ENCODE results near the gene GNA14.

Gene GNA14

DNA sequence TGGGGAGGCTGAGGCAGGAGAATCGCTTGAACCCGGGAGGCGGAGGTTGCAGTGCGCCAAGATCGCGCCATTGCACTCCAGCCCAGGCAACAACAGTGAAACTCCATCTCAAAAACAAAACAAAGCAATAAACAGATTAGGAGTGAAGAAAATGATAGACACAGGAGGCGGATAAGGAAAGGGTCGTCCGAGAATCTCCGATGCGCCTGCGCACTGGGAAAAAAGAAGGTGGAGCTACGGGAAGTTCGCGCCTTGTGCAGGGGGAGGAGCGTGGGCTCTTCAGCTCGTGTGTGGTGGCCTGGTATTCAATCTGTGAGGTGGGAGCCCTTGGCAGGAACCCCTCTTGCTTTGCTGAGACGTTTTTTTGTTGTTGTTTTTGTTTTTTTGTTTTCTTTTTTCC is 47.3 kb downstream of the GNA14 start:
- TF ChIP-seq, protein P1, sequence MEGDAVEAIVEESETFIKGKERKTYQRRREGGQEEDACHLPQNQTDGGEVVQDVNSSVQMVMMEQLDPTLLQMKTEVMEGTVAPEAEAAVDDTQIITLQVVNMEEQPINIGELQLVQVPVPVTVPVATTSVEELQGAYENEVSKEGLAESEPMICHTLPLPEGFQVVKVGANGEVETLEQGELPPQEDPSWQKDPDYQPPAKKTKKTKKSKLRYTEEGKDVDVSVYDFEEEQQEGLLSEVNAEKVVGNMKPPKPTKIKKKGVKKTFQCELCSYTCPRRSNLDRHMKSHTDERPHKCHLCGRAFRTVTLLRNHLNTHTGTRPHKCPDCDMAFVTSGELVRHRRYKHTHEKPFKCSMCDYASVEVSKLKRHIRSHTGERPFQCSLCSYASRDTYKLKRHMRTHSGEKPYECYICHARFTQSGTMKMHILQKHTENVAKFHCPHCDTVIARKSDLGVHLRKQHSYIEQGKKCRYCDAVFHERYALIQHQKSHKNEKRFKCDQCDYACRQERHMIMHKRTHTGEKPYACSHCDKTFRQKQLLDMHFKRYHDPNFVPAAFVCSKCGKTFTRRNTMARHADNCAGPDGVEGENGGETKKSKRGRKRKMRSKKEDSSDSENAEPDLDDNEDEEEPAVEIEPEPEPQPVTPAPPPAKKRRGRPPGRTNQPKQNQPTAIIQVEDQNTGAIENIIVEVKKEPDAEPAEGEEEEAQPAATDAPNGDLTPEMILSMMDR (conservative IDR thresholded peaks at IDR 0.05; ENCODE audit: low read depth, low read length): no peak
- H4K20me1 ChIP-seq (ENCODE audit: insufficient read depth): no peaks in the 10 kb centered on the region

DNA sequence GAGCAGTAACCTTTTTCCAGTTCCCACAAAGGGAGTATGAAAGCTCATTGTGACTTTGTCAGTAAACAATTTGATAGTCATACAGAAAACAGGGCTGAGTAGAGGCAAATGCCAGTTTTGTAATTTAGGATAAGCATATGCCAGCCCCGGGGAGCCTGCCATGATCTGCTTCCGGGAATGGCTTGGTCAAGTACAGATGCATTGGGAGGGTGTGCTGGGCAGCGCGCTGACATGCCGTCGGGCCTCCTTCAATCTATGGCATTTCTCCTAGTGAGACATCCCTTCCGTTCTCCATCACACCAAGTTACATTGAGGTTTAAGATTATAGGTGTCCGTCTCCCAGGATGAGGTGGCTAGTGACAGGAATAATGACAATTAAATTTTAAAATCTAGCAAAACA is 48.6 kb downstream of the GNA14 start:
- Histone ChIP-seq H3K9ac (no peak overlapping the region), H2AFZ (ENCODE audit: low read depth) (no peak overlapping the region), H3K27ac (no peak overlapping the region), H3K79me2 (ENCODE audit: insufficient read depth, low read depth) (no peaks in the 10 kb centered on the region), H3K4me1 (ENCODE audit: low read depth, poor library complexity, severe bottlenecking) (no peaks in the 10 kb centered on the region), H3K27me3 (ENCODE audit: insufficient read depth, low read depth) (no peaks in the 10 kb centered on the region), H3K4me2 (no peak overlapping the region), H3K4me3 (IDR thresholded peaks at IDR 0.05; ENCODE audit: insufficient read depth, low read depth, low read length) (no peak overlapping the region), H3K36me3 (ENCODE audit: insufficient read depth) (no peaks in the 10 kb centered on the region), H4K20me1 (ENCODE audit: insufficient read depth) (no peaks in the 10 kb centered on the region)
- TF ChIP-seq, protein P1 (conservative IDR thresholded peaks at IDR 0.05; ENCODE audit: low read depth, low read length): no peak

More for the DNA sequence above, 47.3 kb downstream of the GNA14 start:
- Histone ChIP-seq H3K27me3 (ENCODE audit: insufficient read depth, low read depth) (no peaks in the 10 kb centered on the region), H2AFZ (ENCODE audit: low read depth) (no peak overlapping the region), H3K9ac (no peak overlapping the region), H3K4me1 (ENCODE audit: low read depth, poor library complexity, severe bottlenecking) (no peaks in the 10 kb centered on the region), H3K27ac (no peak overlapping the region), H3K4me2 (no peak overlapping the region), H3K79me2 (ENCODE audit: insufficient read depth, low read depth) (no peaks in the 10 kb centered on the region), H3K36me3 (ENCODE audit: insufficient read depth) (no peaks in the 10 kb centered on the region), H3K4me3 (IDR thresholded peaks at IDR 0.05; ENCODE audit: insufficient read depth, low read depth, low read length) (no peak overlapping the region)

DNA sequence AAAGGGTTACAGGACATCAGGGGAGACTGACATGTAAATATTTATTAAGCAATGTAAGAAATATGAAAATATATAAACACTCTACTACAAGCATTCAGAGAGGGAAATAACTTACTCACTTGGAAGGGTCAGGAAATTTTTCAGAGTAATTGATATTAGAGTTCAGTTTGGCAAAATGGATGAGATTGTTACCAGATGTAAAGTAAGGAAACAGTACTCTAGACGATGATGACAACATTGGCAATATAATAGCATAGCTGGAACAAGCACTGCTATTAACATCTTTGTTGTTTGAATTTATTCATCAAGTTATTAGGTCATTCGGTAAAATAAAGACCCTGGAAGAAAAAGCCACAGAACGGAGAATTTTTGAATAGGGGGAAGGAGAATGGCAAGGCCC is 49.1 kb downstream of the GNA14 start:
- Histone ChIP-seq H3K4me2 (no peak overlapping the region), H3K4me1 (ENCODE audit: low read depth, poor library complexity, severe bottlenecking) (no peaks in the 10 kb centered on the region), H3K27me3 (ENCODE audit: insufficient read depth, low read depth) (no peaks in the 10 kb centered on the region), H3K36me3 (ENCODE audit: insufficient read depth) (no peaks in the 10 kb centered on the region), H2AFZ (ENCODE audit: low read depth) (no peak overlapping the region), H4K20me1 (ENCODE audit: insufficient read depth) (no peaks in the 10 kb centered on the region), H3K4me3 (IDR thresholded peaks at IDR 0.05; ENCODE audit: insufficient read depth, low read depth, low read length) (no peak overlapping the region), H3K79me2 (ENCODE audit: insufficient read depth, low read depth) (no peaks in the 10 kb centered on the region), H3K27ac (no peak overlapping the region), H3K9ac (no peak overlapping the region)
- TF ChIP-seq, protein P1 (conservative IDR thresholded peaks at IDR 0.05; ENCODE audit: low read depth, low read length): no peak

DNA sequence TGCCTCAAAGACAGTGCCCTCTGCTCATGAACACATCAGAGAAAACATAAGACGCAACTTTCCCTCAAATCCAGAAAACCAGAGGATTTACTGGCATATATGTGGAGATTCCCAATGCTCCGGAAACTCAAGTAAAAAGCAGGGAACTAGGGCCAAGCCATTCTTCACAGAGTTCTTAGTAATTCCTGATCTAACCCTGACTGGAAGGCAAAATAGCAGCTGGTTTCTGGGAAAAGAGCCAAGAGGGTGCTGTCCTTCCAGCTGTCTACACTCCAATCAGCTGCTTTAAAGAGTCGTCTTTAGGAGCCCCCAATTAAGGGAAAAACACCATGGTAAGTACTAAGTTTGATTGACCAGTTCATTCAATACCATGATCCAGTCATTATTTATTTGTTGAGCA is 49.6 kb downstream of the GNA14 start:
- no peaks in the 10 kb centered on the region for H3K27me3 ChIP-seq (ENCODE audit: insufficient read depth, low read depth)
- H3K27ac ChIP-seq: no peak overlapping the region
- TF ChIP-seq, protein P1 (conservative IDR thresholded peaks at IDR 0.05; ENCODE audit: low read depth, low read length): no peak
- no peaks in the 10 kb centered on the region for H4K20me1 ChIP-seq (ENCODE audit: insufficient read depth)
- no peaks in the 10 kb centered on the region for H3K36me3 ChIP-seq (ENCODE audit: insufficient read depth)
- no peak overlapping the region for H3K4me3 ChIP-seq (IDR thresholded peaks at IDR 0.05; ENCODE audit: insufficient read depth, low read depth, low read length)
- no peak overlapping the region for H3K4me2 ChIP-seq
- no peaks in the 10 kb centered on the region for H3K79me2 ChIP-seq (ENCODE audit: insufficient read depth, low read depth)
- H3K4me1 ChIP-seq (ENCODE audit: low read depth, poor library complexity, severe bottlenecking): no peaks in the 10 kb centered on the region
- no peak overlapping the region for H2AFZ ChIP-seq (ENCODE audit: low read depth)
- H3K9ac ChIP-seq: no peak overlapping the region
